ENCODE results near the gene ANK3. TPM values are rescaled to one million over a fixed set of nuclear protein-coding genes. Genes with fewer than 3 reads are reported as not detected.

The ANK3 gene
- polyA plus RNA-seq, 1 experiment, result 1.6 TPM

DNA sequence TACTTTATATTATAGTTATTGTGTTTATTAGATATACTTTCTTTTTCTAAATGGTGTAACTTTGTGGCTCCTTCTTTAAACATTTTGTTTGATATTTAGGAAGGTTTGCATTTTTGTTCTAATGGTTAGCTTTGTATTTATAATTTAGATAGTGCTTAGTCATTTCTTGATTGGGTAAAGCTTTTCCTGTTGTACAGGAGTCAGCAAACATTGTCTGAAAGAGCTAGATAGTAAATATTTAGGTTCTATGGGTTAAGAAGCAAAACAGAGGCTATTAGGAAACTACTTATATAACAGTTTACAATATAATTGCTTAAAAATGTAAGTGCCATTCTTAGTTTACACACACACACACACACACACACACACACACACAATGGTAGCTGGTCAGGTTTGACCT is 412.8 kb downstream of the ANK3 start:
- Histone ChIP-seq H3K27ac (ENCODE audit: low read depth, low read length) (no peak overlapping the region), H3K4me3 (ENCODE audit: low read depth, low read length) (no peak overlapping the region), H3K9me3 (ENCODE audit: control insufficient read depth, insufficient read depth, low read length) (peaks cover 7% of the 10 kb centered on the region), H3K27me3 (ENCODE audit: control insufficient read depth, insufficient read depth, low read length) (no peaks in the 10 kb centered on the region)
- POLR2A ChIA-PET, result no interaction called here
- no peak for TF ChIP-seq CTCF (IDR thresholded peaks at IDR 0.05; ENCODE audit: low read depth, low read length)
- no peak for DNase-seq (ENCODE audit: low read depth, low spot score)
- CTCF ChIA-PET, result no interaction called here

Small RNA genes lying within 50 kb of the gene (small RNA-seq; reads per million reads assigned to genes)
- not detected for gene RF00019 (ENCODE audit: insufficient read length, low read depth)
